ENCODE measurements around the gene EPSTI1. TPM values are rescaled to one million over a fixed set of nuclear protein-coding genes. Genes with fewer than 3 reads are reported as not detected.

Gene EPSTI1
- total RNA-seq, 1 experiment from 2014 or later = 0.69 TPM

- Histone ChIP-seq H3K9me3 (ENCODE audit: control insufficient read depth, insufficient read depth, low read depth, low read length) (no peaks in the 10 kb centered on the region), H3K27me3 (ENCODE audit: control insufficient read depth, insufficient read depth, low read length) (no peaks in the 10 kb centered on the region; the same call in 1 of the 2 replicates), H3K27ac (ENCODE audit: low read length) (no peak overlapping the region), H3K4me1 (ENCODE audit: control insufficient read depth, insufficient read depth, low read length) (no peaks in the 10 kb centered on the region), H3K36me3 (ENCODE audit: control insufficient read depth, insufficient read depth, low read length) (no peaks in the 10 kb centered on the region), H3K4me3 (ENCODE audit: low read depth in 2 of 2, low read length in 2 of 2) (no peak overlapping the region)
- intact Hi-C loops (cut with micrococcal nuclease; ENCODE audit: unreplicated experiment) (no loop called here), in situ Hi-C loops (cut with HindIII; ENCODE audit: low pct_unique_long_range_greater_than_20kb, low sequenced_read_pairs) (no loop called here)
- ChIA-PET POLR2A (no interaction called here), CTCF (no interaction called here)
- ATAC-seq (no peak), DNase-seq (ENCODE audit: low read depth, low spot score) (no peak)
- TF ChIP-seq TCF7L2 (IDR thresholded peaks at IDR 0.05; ENCODE audit: low read depth, low read length) = no peak
- no peak for TF ChIP-seq POLR2AphosphoS5 (IDR thresholded peaks at IDR 0.05; ENCODE audit: low read depth, low read length)
- TF ChIP-seq REST (IDR thresholded peaks at IDR 0.05; ENCODE audit: insufficient read depth in 1 of 2, low read depth in 2 of 2, low read length in 1 of 2) = no peak
- no peak for TF ChIP-seq CTCF (IDR thresholded peaks at IDR 0.05)
- no peak for TF ChIP-seq SIN3A (IDR thresholded peaks at IDR 0.05; ENCODE audit: borderline replicate concordance, insufficient read depth, low read depth, low read length)
- no TSS peak for BruUV-seq (replicated peaks)
Measured at GRCh38 chr13:42964761-42965161, 27.3 kb downstream of the EPSTI1 start.

- Histone ChIP-seq H3K36me3 (ENCODE audit: control insufficient read depth, insufficient read depth, low read length) (no peaks in the 10 kb centered on the region), H3K27me3 (ENCODE audit: control insufficient read depth, insufficient read depth, low read length) (no peaks in the 10 kb centered on the region; the same call in none of the 2 replicates), H3K9me3 (ENCODE audit: control insufficient read depth, insufficient read depth, low read depth, low read length) (no peaks in the 10 kb centered on the region), H3K4me1 (ENCODE audit: control insufficient read depth, insufficient read depth, low read length) (no peaks in the 10 kb centered on the region), H3K4me3 (ENCODE audit: low read depth in 2 of 2, low read length in 2 of 2) (no peak overlapping the region), H3K27ac (ENCODE audit: low read length) (no peak overlapping the region)
- intact Hi-C loops (cut with micrococcal nuclease; ENCODE audit: unreplicated experiment) = no loop called here
- no peak for ATAC-seq
- in situ Hi-C loops (cut with HindIII; ENCODE audit: low pct_unique_long_range_greater_than_20kb, low sequenced_read_pairs) = no loop called here
- DNase-seq (ENCODE audit: low read depth, low spot score) = no peak
- no TSS peak for BruUV-seq (replicated peaks)
- ChIA-PET POLR2A (no interaction called here), CTCF (no interaction called here)
- TF ChIP-seq TCF7L2 (IDR thresholded peaks at IDR 0.05; ENCODE audit: low read depth, low read length) (no peak), SIN3A (IDR thresholded peaks at IDR 0.05; ENCODE audit: borderline replicate concordance, insufficient read depth, low read depth, low read length) (no peak), POLR2AphosphoS5 (IDR thresholded peaks at IDR 0.05; ENCODE audit: low read depth, low read length) (no peak), REST (IDR thresholded peaks at IDR 0.05; ENCODE audit: insufficient read depth in 1 of 2, low read depth in 2 of 2, low read length in 1 of 2) (no peak), CTCF (IDR thresholded peaks at IDR 0.05) (no peak)
Measured at GRCh38 chr13:42959615-42960014, 32.4 kb downstream of the EPSTI1 start.
